Measurements from ENCODE around the gene NEGR1.

GRCh38 chr1:72286401-72286800 is 4.1 kb upstream of the NEGR1 start:
- TF ChIP-seq CTCF (IDR thresholded peaks at IDR 0.05; ENCODE audit: low read depth, low read length) (no peak), EZH2phosphoT487 (IDR thresholded peaks at IDR 0.05; ENCODE audit: low read depth) (no peak)
